IgD-negative memory B cell (primary cell): ENCODE data around the gene BTBD6. TPM values are rescaled to one million over a fixed set of nuclear protein-coding genes. Genes with fewer than 3 reads are reported as not detected.
"Not testable (repeated sequence)": the region's sequence is repeated elsewhere in the genome, so short reads cannot be mapped to it uniquely, and the experiment has no call there.

Source experiments
- H3K27ac Mint-ChIP-seq, 3 donors: one replicate each; pipeline ENCODE4 v1.8.0; 2020 to 2022; ENCODE audit warnings: mild to moderate bottlenecking in 3 of 3, mixed read lengths in 3 of 3, moderate library complexity in 1 of 3
- H3K27me3 Mint-ChIP-seq: one replicate; pipeline ENCODE4 v1.8.0; 2021; ENCODE audit warnings: mixed read lengths
- H3K36me3 Mint-ChIP-seq: one replicate; pipeline ENCODE4 v1.8.0; 2020; ENCODE audit warnings: mild to moderate bottlenecking, mixed read lengths
- H3K4me1 Mint-ChIP-seq, 3 donors: one replicate each; pipeline ENCODE4 v1.8.0; 2020 to 2022; ENCODE audit warnings: mixed read lengths in 3 of 3, mild to moderate bottlenecking in 1 of 3
- H3K4me3 Mint-ChIP-seq, 4 donors: one replicate each; pipeline ENCODE4 v1.8.0; 2020 to 2022; ENCODE audit warnings: mild to moderate bottlenecking in 4 of 4, mixed read lengths in 4 of 4, moderate library complexity in 3 of 4
- H3K9me3 Mint-ChIP-seq, 3 donors: one replicate each; pipeline ENCODE4 v1.8.0; 2020 to 2021; ENCODE audit warnings: mixed read lengths in 3 of 3, mild to moderate bottlenecking in 1 of 3
- polyA plus RNA-seq: library from polyadenylated mRNA; unstranded; fragments of 300-500 nt; fragmentation: Illumina TruSeq; gene quantifications from one replicate; pipeline ENCODE4 v1.2.3, GENCODE V29; 2021

Gene BTBD6
- polyA plus RNA-seq, 1 donor from 2014 or later, result 2.3 TPM

DNA sequence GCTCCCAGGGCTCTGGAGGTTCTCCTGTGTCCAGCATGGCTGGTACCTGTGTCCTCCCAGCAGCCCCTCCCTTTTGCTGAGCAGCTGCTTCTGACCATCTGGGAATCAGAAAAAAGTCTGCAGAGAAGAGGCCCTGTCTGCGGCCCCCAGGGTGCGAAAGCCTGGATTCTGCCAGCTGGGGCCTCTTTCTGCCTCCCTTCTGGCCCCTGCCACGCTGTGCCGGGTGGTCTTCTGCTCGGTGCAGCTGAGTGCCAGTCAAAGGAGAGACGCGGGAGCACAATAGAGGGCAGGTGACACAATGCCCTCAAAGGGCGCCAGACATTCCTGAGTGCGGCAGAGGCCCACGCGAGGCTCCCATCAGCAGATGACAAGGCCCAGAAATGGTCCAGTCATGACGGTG lies 12.6 kb downstream of the BTBD6 start:
- Mint-ChIP-seq H3K36me3 (peaks cover 6% of the 10 kb centered on the region), H3K9me3 (peaks cover 0 to 1% (median 0%) of the 10 kb centered on the region in 3 donors), H3K27me3 (no peaks in the 10 kb centered on the region), H3K27ac (no peak overlapping the region), H3K4me1 (peaks cover 0 to 5% (median 3%) of the 10 kb centered on the region in 3 donors), H3K4me3 (no peak overlapping the region)

DNA sequence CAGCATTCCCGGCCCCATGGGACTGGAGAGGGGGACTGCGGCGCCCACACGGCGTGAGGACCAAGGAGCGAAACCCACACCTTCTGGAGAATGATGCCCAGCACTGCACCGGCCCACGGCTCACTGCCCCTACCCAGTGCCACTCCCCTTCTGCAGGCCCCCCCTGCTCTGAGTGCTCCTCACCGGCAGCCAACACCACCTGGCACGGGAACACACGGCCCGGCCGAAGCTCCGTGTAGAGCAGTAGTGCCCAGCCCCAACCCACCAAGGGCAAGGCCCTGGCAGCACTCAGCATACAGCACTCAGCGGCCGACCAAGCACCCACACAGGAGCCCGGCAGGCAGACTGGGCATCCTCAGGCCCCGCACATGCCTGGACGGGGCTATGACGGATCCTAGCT lies 13.4 kb downstream of the BTBD6 start:
- Mint-ChIP-seq H3K36me3 (peaks cover 6% of the 10 kb centered on the region), H3K4me1 (peaks cover 0 to 5% (median 3%) of the 10 kb centered on the region in 3 donors), H3K9me3 (peaks cover 0 to 1% (median 0%) of the 10 kb centered on the region in 3 donors), H3K27me3 (no peaks in the 10 kb centered on the region), H3K4me3 (no peak overlapping the region), H3K27ac (no peak overlapping the region)

DNA sequence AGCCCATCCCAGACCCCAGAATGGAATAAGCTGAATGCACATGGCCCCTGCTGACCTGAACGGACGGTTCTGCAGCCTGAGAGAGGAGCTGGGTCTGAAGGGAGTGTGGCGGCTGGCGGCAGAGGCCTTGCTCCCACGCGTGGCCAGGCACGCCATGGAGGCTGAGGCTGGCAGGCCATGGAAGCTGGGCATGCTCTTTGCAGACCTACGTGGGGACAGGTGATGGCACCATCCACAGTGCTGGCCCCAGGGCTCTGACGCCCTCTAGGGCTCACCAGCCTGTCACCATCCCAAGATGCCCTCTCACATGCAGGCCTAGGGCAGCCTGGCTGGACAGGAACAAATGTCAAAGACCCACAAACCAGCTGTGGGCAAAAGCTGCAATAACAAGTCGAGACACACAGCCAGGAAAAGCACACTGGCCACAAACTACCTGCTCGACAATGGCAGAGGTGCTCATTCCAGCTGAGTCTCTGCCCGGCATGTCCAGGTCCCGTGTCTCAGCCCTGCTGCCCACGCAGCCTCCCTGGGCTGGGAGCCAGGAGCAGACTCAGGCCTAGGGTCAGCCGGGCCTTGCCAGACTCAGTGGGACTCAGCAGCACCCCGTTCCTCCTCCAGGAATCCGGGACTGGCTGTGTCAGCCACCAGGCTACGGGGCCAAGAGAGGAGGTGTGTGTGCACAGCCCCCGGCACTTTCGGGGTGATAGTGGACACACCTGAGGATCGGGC lies 19.7 kb downstream of the BTBD6 start:
- H3K9me3 Mint-ChIP-seq, result peaks cover 0 to 1% (median 0%) of the 10 kb centered on the region in 3 donors
- no peaks in the 10 kb centered on the region for H3K27me3 Mint-ChIP-seq
- H3K4me3 Mint-ChIP-seq, result no peak overlapping the region
- H3K27ac Mint-ChIP-seq, result no peak overlapping the region
- H3K4me1 Mint-ChIP-seq, result peaks cover 0 to 5% (median 3%) of the 10 kb centered on the region in 3 donors
- H3K36me3 Mint-ChIP-seq, result peaks cover 11% of the 10 kb centered on the region

DNA sequence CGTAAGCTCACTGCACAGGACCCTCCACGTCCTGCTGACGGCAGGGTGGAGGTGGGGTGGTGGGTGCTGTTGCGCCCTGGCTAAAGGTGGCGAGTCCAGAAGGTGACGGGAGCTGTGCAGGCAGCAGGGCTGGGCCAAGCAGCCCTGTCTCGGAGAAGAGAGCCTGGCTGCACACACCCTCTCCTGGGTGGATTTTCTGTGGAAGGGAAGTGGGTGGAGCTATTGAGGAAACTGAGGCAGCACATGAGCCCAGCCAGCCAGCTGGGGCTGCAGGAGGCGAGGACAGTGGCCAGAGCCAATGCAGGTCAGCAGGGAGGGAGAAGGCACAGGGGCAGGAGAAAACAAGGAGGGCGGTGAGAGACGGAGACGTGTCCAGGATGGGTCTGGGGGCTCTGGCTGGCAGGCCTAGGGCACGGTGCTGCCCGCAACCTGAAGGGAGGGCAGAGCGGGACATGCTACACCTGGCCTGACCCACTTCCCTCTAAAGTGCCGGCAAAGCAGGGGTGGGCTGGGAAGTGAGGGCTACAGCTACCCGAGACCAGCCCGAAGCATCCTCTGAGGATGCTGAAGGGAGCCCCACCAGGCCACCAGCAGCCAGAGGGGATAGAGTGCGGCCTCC lies 20.5 kb downstream of the BTBD6 start:
- peaks cover 10% of the 10 kb centered on the region for H3K36me3 Mint-ChIP-seq
- H3K4me1 Mint-ChIP-seq, result peaks cover 0 to 4% (median 3%) of the 10 kb centered on the region in 3 donors
- H3K4me3 Mint-ChIP-seq, result no peak overlapping the region
- no peaks in the 10 kb centered on the region for H3K27me3 Mint-ChIP-seq
- H3K27ac Mint-ChIP-seq, result no peak overlapping the region
- peaks cover 0 to 1% (median 0%) of the 10 kb centered on the region in 3 donors for H3K9me3 Mint-ChIP-seq

DNA sequence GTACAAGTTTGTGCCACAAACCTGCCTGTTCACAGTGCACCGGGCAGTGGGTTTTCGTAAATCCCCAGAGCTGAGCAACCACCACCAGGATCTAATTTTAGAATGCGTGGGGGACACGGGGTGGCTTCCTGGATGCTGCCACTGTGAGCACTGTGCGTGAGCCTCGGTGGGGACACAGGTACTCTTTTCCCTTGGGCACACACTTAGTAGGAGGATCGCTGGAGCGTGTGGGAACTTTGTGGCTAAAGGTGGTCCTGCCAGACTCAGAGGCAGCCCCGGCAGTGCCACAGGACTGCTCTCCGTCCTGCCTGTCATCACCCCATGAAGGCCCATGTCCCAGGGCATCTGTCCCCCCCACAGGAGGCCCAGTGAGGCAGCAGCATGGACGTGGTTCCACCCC lies 21.1 kb downstream of the BTBD6 start:
- Mint-ChIP-seq H3K9me3 (peaks cover 0 to 1% (median 0%) of the 10 kb centered on the region in 3 donors), H3K36me3 (peaks cover 7% of the 10 kb centered on the region), H3K4me3 (no peak overlapping the region), H3K27me3 (no peaks in the 10 kb centered on the region), H3K4me1 (peaks cover 0 to 3% (median 3%) of the 10 kb centered on the region in 3 donors), H3K27ac (no peak overlapping the region)

DNA sequence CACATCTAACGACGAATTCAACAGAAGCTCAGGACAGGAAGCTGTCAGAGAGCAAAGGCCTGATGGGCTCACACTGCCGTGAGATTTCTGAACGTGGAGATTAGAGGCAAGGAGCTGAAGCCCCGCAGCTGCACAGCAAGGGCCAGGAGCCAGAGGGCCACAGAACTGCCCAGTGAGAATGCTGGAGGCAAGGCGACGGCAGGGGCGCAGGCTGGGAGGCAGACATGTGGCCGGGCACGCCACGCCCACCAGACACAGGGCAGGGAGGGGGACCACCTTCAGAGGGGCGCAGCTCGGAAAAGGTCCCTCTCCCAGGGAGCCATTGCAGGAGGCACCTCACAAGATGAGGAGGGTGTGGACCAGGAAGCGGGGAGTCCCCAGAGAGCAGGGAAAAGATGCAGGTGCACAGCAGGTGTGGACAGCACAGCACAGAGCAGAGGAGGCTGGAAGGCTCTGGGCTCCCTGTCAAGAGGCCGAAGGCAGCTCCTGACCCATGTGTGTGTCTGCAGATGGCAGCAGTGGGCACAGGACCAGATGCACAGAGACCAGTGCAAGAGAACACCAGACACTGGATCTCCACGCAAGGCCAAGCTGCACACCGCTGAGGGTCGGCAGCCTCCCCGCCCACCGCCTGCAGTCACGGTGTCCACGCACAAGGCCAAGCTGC lies 23.0 kb downstream of the BTBD6 start:
- Mint-ChIP-seq H3K27me3 (no peaks in the 10 kb centered on the region), H3K36me3 (peaks cover 5% of the 10 kb centered on the region), H3K9me3 (no peaks in the 10 kb centered on the region), H3K4me3 (no peak overlapping the region), H3K27ac (no peak overlapping the region), H3K4me1 (peaks cover 0 to 5% (median 3%) of the 10 kb centered on the region in 3 donors)

DNA sequence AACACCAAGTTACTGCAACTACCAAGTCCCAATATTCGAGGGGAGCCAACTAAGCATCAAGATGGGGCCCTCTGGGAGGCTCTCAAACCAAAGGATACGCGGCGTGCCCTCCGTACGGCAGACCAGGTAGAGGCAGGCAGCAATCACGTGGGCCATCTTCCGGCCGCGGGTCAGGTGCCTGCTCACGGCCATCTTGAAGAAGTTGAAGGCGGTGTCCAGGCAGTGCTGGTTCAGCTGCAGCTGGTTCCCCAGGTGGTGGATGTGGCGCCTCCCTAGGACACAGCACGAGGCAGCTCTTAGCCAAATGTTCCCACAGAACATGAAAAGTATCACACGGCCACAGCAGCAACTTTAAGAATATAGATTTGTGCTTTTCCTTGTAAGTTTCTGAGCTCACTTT lies 24.3 kb downstream of the BTBD6 start:
- H3K27ac Mint-ChIP-seq, result no peak overlapping the region
- H3K36me3 Mint-ChIP-seq, result peaks cover 5% of the 10 kb centered on the region
- no peaks in the 10 kb centered on the region for H3K9me3 Mint-ChIP-seq
- H3K4me1 Mint-ChIP-seq, result peaks cover 0 to 5% (median 3%) of the 10 kb centered on the region in 3 donors
- no peaks in the 10 kb centered on the region for H3K27me3 Mint-ChIP-seq
- H3K4me3 Mint-ChIP-seq, result no peak overlapping the region

DNA sequence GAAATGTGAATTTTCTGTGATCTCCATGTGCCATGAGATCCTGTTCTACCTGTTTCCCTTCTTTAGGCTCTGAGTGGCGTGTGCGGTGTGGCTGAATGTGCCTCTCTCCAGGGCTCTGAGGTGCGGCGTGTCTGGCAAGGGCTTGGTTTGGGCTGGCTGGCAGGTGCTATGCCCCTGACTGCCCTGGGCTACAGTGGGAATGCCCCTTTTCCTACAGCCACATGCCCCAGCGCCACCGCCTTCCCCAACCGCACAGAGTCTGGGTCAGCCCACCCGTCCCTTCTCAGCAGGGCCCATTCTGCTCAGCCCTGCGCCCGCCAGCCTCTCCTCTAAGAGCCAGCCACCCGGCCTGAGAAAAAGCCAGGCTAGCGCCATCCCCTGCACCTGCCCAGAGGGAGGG lies 24.7 kb downstream of the BTBD6 start:
- H3K9me3 Mint-ChIP-seq, result no peaks in the 10 kb centered on the region
- H3K4me1 Mint-ChIP-seq, result peaks cover 0 to 5% (median 3%) of the 10 kb centered on the region in 3 donors
- H3K36me3 Mint-ChIP-seq, result peaks cover 5% of the 10 kb centered on the region
- H3K4me3 Mint-ChIP-seq, result no peak overlapping the region
- no peaks in the 10 kb centered on the region for H3K27me3 Mint-ChIP-seq
- no peak overlapping the region for H3K27ac Mint-ChIP-seq

DNA sequence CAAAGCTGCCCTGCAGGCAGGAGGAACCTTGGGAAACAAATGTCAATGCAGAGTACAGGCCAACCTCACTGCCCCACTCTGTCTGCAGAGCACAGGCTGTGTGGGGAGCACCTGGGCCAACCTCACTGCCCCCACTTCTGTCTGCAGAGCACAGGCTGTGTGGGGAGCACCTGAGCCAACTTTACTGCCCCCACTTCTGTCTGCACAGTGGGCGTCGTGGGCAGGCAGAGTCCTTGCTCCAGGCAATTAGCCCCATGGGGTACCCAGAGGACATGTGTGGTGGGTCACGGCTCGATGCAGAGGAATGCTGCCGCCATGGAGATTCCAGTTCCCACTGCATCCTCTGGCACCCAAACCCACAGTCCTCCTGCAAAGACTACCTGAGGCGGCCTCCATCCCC lies 26.3 kb downstream of the BTBD6 start:
- Mint-ChIP-seq H3K9me3 (no peaks in the 10 kb centered on the region), H3K36me3 (peaks cover 8% of the 10 kb centered on the region), H3K4me3 (no peak overlapping the region), H3K4me1 (peaks cover 0 to 6% (median 2%) of the 10 kb centered on the region in 3 donors), H3K27me3 (no peaks in the 10 kb centered on the region), H3K27ac (no peak overlapping the region)

DNA sequence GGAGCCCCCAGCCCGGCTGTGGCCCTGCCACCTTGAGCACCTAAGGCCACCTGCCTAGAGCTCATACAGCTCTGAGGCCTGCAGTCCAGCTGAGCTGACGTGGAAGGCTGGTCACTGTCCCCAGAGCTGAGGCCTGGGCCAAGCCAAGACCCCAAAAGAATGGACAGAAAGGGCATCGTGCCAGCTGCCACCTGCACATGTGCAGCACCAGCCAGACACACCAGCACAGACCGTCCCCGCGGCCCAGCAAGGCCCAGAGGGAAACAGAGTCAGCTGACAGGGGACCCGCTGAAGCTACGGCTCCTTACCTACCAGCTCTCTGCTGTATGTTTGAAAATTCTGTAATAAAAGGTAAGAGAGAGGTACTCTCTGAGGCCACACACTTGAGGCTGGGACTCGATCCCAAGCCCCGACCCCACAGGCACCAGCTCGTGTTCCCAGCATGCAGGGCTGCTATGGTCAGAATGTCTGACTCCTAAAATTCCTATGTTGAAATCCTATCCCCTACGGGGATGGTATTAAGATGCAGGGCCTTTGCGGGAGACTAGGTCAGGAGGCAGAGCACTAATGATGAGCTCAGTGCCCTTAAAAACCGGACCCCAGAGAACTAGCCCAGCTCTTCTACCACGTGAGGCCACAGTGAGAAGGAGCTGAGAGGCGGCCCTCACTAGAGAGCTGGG lies 27.1 kb downstream of the BTBD6 start:
- Mint-ChIP-seq H3K9me3 (no peaks in the 10 kb centered on the region), H3K36me3 (peaks cover 8% of the 10 kb centered on the region), H3K27me3 (no peaks in the 10 kb centered on the region), H3K4me1 (peaks cover 0 to 6% (median 2%) of the 10 kb centered on the region in 3 donors), H3K4me3 (no peak overlapping the region), H3K27ac (no peak overlapping the region)

DNA sequence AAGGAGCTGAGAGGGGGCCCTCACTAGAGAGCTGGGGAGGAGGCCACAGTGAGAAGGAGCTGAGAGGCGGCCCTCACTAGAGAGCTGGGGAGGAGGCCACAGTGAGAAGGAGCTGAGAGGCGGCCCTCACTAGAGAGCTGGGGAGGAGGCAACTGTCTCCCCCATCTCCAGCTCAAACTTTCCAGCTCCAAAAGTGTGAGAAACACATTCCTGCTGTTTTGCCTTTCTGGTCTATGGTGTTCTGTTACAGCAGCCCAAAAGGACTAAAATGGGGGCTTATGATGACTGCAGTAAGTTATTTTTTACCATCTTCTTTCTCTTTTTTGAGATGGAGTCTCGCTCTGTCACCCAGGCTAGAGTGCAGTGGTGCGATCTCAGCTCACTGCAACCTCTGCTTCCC lies 29.1 kb downstream of the BTBD6 start:
- H3K27me3 Mint-ChIP-seq, H3K9me3 Mint-ChIP-seq, H3K27ac Mint-ChIP-seq, H3K4me3 Mint-ChIP-seq, H3K36me3 Mint-ChIP-seq: not testable (repeated sequence)
- H3K4me1 Mint-ChIP-seq, result peaks cover 5 to 11% (median 9%) of the 10 kb centered on the region in 3 donors

DNA sequence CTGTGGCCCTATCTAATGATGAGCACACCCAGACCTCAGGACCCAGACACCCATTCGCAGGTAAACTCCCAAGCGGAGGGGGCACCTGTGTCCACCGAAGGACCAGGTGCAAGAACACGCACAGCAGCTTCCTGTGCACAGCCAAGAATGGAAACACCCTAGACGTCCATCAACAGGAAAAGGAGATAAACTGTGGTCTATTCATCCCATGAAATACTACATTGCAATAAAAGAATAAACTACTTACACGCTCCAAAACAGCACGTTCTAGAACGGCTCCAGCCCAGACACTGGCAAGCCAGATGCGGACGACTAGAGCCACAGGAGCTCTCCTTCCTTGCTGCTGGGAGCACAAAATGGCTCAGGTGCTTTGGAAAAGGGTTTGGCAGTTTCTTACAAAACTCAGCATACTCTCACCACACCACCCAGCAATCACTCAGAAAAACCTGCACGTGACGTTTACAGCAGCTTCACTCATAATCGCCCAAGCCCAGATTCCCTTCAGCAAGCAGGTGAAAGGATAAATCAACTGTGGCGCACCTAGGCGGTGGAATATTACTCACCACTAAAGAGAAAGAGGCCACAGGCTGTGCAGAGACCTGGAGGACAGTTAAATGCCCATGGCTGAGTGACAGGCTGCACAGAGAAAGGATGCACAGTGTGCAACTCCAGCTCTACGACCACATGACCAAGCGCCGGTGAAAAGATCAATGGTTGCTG lies 31.5 kb downstream of the BTBD6 start:
- Mint-ChIP-seq H3K27ac (no peak overlapping the region), H3K9me3 (no peaks in the 10 kb centered on the region), H3K27me3 (no peaks in the 10 kb centered on the region), H3K4me3 (no peak overlapping the region), H3K4me1 (peaks cover 9 to 18% (median 10%) of the 10 kb centered on the region in 3 donors), H3K36me3 (peaks cover 5% of the 10 kb centered on the region)

DNA sequence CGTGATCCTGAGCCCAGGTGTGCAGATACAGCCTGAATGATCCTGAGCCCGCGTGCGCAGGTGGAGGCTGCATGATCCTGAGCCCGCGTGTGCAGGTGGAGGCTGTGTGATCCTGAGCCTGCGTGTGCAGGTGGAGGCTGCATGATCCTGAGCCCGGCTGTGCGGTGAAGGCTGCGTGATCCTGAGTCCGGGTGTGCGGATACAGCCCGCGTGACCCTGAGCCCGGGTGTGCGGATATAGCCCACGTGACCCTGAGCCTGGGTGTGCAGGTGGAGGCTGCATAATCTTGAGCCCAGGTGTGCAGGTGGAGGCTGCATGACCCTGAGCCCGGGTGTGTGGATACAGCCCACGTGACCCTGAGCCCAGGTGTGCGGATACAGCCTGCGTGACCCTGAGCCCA lies 32.2 kb downstream of the BTBD6 start:
- Mint-ChIP-seq H3K4me1 (peaks cover 9 to 18% (median 12%) of the 10 kb centered on the region in 3 donors), H3K27ac (no peak overlapping the region), H3K36me3 (peaks cover 5% of the 10 kb centered on the region), H3K27me3 (no peaks in the 10 kb centered on the region), H3K9me3 (no peaks in the 10 kb centered on the region), H3K4me3 (no peak overlapping the region)

DNA sequence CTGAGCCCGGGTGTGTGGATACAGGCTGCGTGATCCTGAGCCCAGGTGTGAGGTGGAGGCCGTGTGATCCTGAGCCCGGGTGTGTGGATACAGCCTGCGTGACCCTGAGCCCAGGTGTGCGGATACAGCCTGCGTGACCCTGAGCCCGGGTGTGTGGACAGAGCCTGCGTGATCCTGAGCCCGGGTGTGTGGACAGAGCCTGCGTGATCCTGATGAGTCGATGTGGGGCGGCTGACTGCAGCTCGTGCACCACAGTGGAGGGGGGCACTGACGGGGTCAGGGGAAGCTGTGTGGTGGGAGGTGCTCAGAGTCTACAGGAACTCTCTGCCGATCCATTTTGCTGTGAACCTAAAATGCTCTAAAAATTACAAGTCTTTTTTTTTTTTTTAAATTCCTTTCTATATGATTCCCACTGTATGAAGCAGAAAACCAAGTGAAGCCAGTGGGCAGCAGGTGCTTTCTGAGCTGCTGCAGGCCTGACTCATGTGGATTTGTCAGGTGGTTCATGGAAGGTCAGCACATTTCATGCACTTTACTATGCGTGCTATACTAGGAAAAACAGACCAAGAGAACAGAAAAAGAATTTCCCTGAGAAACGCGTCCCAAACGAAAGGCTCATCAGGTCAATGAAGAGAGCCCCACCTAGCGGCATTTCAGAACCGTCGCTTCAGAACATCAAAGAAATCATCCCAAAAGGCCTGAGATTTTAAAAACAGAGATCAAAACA lies 33.2 kb downstream of the BTBD6 start:
- peaks cover 5% of the 10 kb centered on the region for H3K36me3 Mint-ChIP-seq
- no peak overlapping the region for H3K27ac Mint-ChIP-seq
- no peaks in the 10 kb centered on the region for H3K27me3 Mint-ChIP-seq
- H3K9me3 Mint-ChIP-seq, result no peaks in the 10 kb centered on the region
- peaks cover 9 to 17% (median 12%) of the 10 kb centered on the region in 3 donors for H3K4me1 Mint-ChIP-seq
- no peak overlapping the region for H3K4me3 Mint-ChIP-seq
